HG02885 (cell line): ENCODE data around the gene WWC2.

Source experiments
- ATAC-seq: cut with Tn5 transposase; IDR thresholded peaks from one replicate; pipeline ENCODE4 v1.9.1; 2021; ENCODE audit warnings: mild to moderate bottlenecking; ENCODE audit not compliant: unreplicated experiment, poor library complexity

The WWC2 gene

GRCh38 chr4:183344523-183345255 is 245.6 kb downstream of the WWC2 start:
- no peak for ATAC-seq

- ATAC-seq = no peak
Observed at GRCh38 chr4:183345261-183345660, 246.2 kb downstream of the WWC2 start.

GRCh38 chr4:183347146-183347545 is 248.1 kb downstream of the WWC2 start:
- ATAC-seq = no peak

GRCh38 chr4:183347566-183347965 is 248.5 kb downstream of the WWC2 start:
- ATAC-seq = no peak

GRCh38 chr4:183348136-183348535 is 249.1 kb downstream of the WWC2 start:
- no peak for ATAC-seq

GRCh38 chr4:183348706-183349659 is 249.9 kb downstream of the WWC2 start:
- ATAC-seq = no peak

- no peak for ATAC-seq
Observed at GRCh38 chr4:183349673-183350072, 250.6 kb downstream of the WWC2 start.

GRCh38 chr4:183350317-183351071 is 251.4 kb downstream of the WWC2 start:
- no peak for ATAC-seq

GRCh38 chr4:183352546-183352945 is 253.5 kb downstream of the WWC2 start:
- ATAC-seq = no peak

GRCh38 chr4:183353557-183353956 is 254.5 kb downstream of the WWC2 start:
- ATAC-seq = no peak

GRCh38 chr4:183354219-183354618 is 255.2 kb downstream of the WWC2 start:
- no peak for ATAC-seq

GRCh38 chr4:183355405-183355804 is 256.3 kb downstream of the WWC2 start:
- ATAC-seq = no peak

- ATAC-seq = no peak
Observed at GRCh38 chr4:183356173-183356830, 257.2 kb downstream of the WWC2 start.

GRCh38 chr4:183356931-183357675 is 258.0 kb downstream of the WWC2 start:
- ATAC-seq = no peak

- ATAC-seq = no peak
Observed at GRCh38 chr4:183358215-183358755, 259.2 kb downstream of the WWC2 start.

GRCh38 chr4:183360161-183360919 is 261.3 kb downstream of the WWC2 start:
- ATAC-seq = no peak

GRCh38 chr4:183362036-183362435 is 263.0 kb downstream of the WWC2 start:
- ATAC-seq = no peak

GRCh38 chr4:183362916-183363542 is 264.0 kb downstream of the WWC2 start:
- ATAC-seq = no peak
